Effector memory CD8-positive, alpha-beta T cell (primary cell): ENCODE measurements around the gene DUSP15.
"Not testable (repeated sequence)": the region's sequence is repeated elsewhere in the genome, so short reads cannot be mapped to it uniquely, and the experiment has no call there.

ENCODE experiments used
- ATAC-seq: fragments of 150-1000 bp; cut with Tn5 transposase; replicated peaks from 2 replicates; pipeline ENCODE4 v1.10.0; 2021; ENCODE audit warnings: mild to moderate bottlenecking, moderate library complexity
- DNase-seq, 3 experiments: peaks; one replicate each; pipeline ENCODE4 v3.0.0; 2021
- H3K27ac Mint-ChIP-seq, 2 donors: one replicate each; pipeline ENCODE4 v1.8.0; 2022; ENCODE audit warnings: mild to moderate bottlenecking in 2 of 2, mixed read lengths in 2 of 2, moderate library complexity in 2 of 2
- H3K27me3 Mint-ChIP-seq, 2 donors: one replicate each; pipeline ENCODE4 v1.8.0; 2022; ENCODE audit warnings: mixed read lengths in 2 of 2
- H3K36me3 Mint-ChIP-seq: one replicate; pipeline ENCODE4 v1.8.0; 2022; ENCODE audit warnings: mild to moderate bottlenecking, moderate library complexity, mixed read lengths; ENCODE audit not compliant: insufficient read depth
- H3K4me1 Mint-ChIP-seq, 2 donors: one replicate each; pipeline ENCODE4 v1.8.0; 2022; ENCODE audit warnings: low read depth in 2 of 2, mixed read lengths in 2 of 2
- H3K4me3 Mint-ChIP-seq, 2 donors: one replicate each; pipeline ENCODE4 v1.8.0; 2022; ENCODE audit warnings: mild to moderate bottlenecking in 2 of 2, mixed read lengths in 2 of 2, moderate library complexity in 2 of 2
- H3K9me3 Mint-ChIP-seq, 2 donors: one replicate each; pipeline ENCODE4 v1.8.0; 2022; ENCODE audit warnings: mixed read lengths in 2 of 2

Gene DUSP15

GRCh38 chr20:31835977-31836852 is 34.1 kb downstream of the DUSP15 start:
- Mint-ChIP-seq H3K36me3 (peaks cover 3% of the 10 kb centered on the region), H3K4me1 (peaks cover 10 to 11% of the 10 kb centered on the region in 2 donors), H3K27ac (peak overlapping the region; percentile 44 to 82), H3K4me3 (peak overlapping the region; percentile 46 to 58), H3K9me3 (no peaks in the 10 kb centered on the region), H3K27me3 (no peaks in the 10 kb centered on the region)
- ATAC-seq = peak; percentile 72
- peak in 2 of 3 experiments; percentile 10 to 14 for DNase-seq

- peaks cover 10 to 11% of the 10 kb centered on the region in 2 donors for H3K4me1 Mint-ChIP-seq
- DNase-seq (no peak), ATAC-seq (no peak)
- no peaks in the 10 kb centered on the region for H3K27me3 Mint-ChIP-seq
- peaks cover 3% of the 10 kb centered on the region for H3K36me3 Mint-ChIP-seq
- H3K27ac Mint-ChIP-seq = no peak overlapping the region
- H3K4me3 Mint-ChIP-seq = peak overlapping the region in 1 of 2 donors; percentile 58
- H3K9me3 Mint-ChIP-seq = no peaks in the 10 kb centered on the region
Observed at GRCh38 chr20:31835554-31835953, 34.8 kb downstream of the DUSP15 start.

GRCh38 chr20:31833931-31834521 is 36.3 kb downstream of the DUSP15 start:
- H3K36me3 Mint-ChIP-seq = peaks cover 3% of the 10 kb centered on the region
- peaks cover 10 to 11% of the 10 kb centered on the region in 2 donors for H3K4me1 Mint-ChIP-seq
- H3K9me3 Mint-ChIP-seq = no peaks in the 10 kb centered on the region
- no peak overlapping the region for H3K4me3 Mint-ChIP-seq
- H3K27me3 Mint-ChIP-seq = no peaks in the 10 kb centered on the region
- DNase-seq (no peak), ATAC-seq (no peak)
- H3K27ac Mint-ChIP-seq = no peak overlapping the region

GRCh38 chr20:31833130-31833930 is 37.0 kb downstream of the DUSP15 start:
- peak; percentile 58 for ATAC-seq
- peaks cover 10 to 11% of the 10 kb centered on the region in 2 donors for H3K4me1 Mint-ChIP-seq
- peak; percentile 57 to 68 (median 61) for DNase-seq
- H3K9me3 Mint-ChIP-seq = no peaks in the 10 kb centered on the region
- peaks cover 3% of the 10 kb centered on the region for H3K36me3 Mint-ChIP-seq
- H3K27ac Mint-ChIP-seq = no peak overlapping the region
- no peaks in the 10 kb centered on the region for H3K27me3 Mint-ChIP-seq
- H3K4me3 Mint-ChIP-seq = peak overlapping the region in 1 of 2 donors; percentile 13

GRCh38 chr20:31831771-31832306 is 38.5 kb downstream of the DUSP15 start:
- H3K9me3 Mint-ChIP-seq = no peaks in the 10 kb centered on the region
- H3K36me3 Mint-ChIP-seq = no peaks in the 10 kb centered on the region
- H3K27me3 Mint-ChIP-seq = no peaks in the 10 kb centered on the region
- no peak for DNase-seq
- no peak overlapping the region for H3K4me3 Mint-ChIP-seq
- peaks cover 10 to 11% of the 10 kb centered on the region in 2 donors for H3K4me1 Mint-ChIP-seq
- no peak overlapping the region for H3K27ac Mint-ChIP-seq
- ATAC-seq = no peak

- H3K27me3 Mint-ChIP-seq = no peaks in the 10 kb centered on the region
- H3K27ac Mint-ChIP-seq = no peak overlapping the region
- H3K36me3 Mint-ChIP-seq = no peaks in the 10 kb centered on the region
- DNase-seq (no peak), ATAC-seq (no peak)
- no peaks in the 10 kb centered on the region for H3K9me3 Mint-ChIP-seq
- H3K4me3 Mint-ChIP-seq = no peak overlapping the region
- H3K4me1 Mint-ChIP-seq = peaks cover 5 to 9% of the 10 kb centered on the region in 2 donors
Observed at GRCh38 chr20:31831211-31831610, 39.1 kb downstream of the DUSP15 start.

- no peak overlapping the region for H3K27ac Mint-ChIP-seq
- no peak overlapping the region for H3K4me3 Mint-ChIP-seq
- ATAC-seq (no peak), DNase-seq (no peak)
- H3K27me3 Mint-ChIP-seq = no peaks in the 10 kb centered on the region
- H3K9me3 Mint-ChIP-seq = no peaks in the 10 kb centered on the region
- peaks cover 0 to 4% of the 10 kb centered on the region in 2 donors for H3K4me1 Mint-ChIP-seq
- no peaks in the 10 kb centered on the region for H3K36me3 Mint-ChIP-seq
Observed at GRCh38 chr20:31830406-31830981, 39.8 kb downstream of the DUSP15 start.

- Mint-ChIP-seq H3K4me1 (peaks cover 0 to 2% of the 10 kb centered on the region in 2 donors), H3K27ac (no peak overlapping the region), H3K4me3 (no peak overlapping the region), H3K36me3 (no peaks in the 10 kb centered on the region), H3K27me3 (no peaks in the 10 kb centered on the region), H3K9me3 (no peaks in the 10 kb centered on the region)
- DNase-seq (no peak), ATAC-seq (no peak)
Observed at GRCh38 chr20:31829731-31830130, 40.6 kb downstream of the DUSP15 start.

- DNase-seq, H3K9me3 Mint-ChIP-seq, H3K27ac Mint-ChIP-seq, H3K27me3 Mint-ChIP-seq, ATAC-seq, H3K4me3 Mint-ChIP-seq, H3K4me1 Mint-ChIP-seq, H3K36me3 Mint-ChIP-seq: not testable (repeated sequence)
Observed at GRCh38 chr20:31828016-31828415, 42.3 kb downstream of the DUSP15 start.

GRCh38 chr20:31827059-31827458 is 43.3 kb downstream of the DUSP15 start:
- no peak for ATAC-seq

GRCh38 chr20:31826074-31826473 is 44.3 kb downstream of the DUSP15 start:
- no peaks in the 10 kb centered on the region for H3K36me3 Mint-ChIP-seq
- no peak overlapping the region for H3K27ac Mint-ChIP-seq
- peaks cover 4% of the 10 kb centered on the region in 2 donors for H3K4me1 Mint-ChIP-seq
- ATAC-seq (no peak), DNase-seq (no peak)
- no peaks in the 10 kb centered on the region for H3K27me3 Mint-ChIP-seq
- H3K9me3 Mint-ChIP-seq = no peaks in the 10 kb centered on the region
- no peak overlapping the region for H3K4me3 Mint-ChIP-seq

More at GRCh38 chr20:31827059-31827458, 43.3 kb downstream of the DUSP15 start:
- Mint-ChIP-seq H3K4me1 (peaks cover 4% of the 10 kb centered on the region in 2 donors), H3K4me3 (no peak overlapping the region), H3K27ac (no peak overlapping the region), H3K27me3 (no peaks in the 10 kb centered on the region), H3K36me3 (no peaks in the 10 kb centered on the region), H3K9me3 (no peaks in the 10 kb centered on the region)
- no peak for DNase-seq

GRCh38 chr20:31824554-31825313 is 45.6 kb downstream of the DUSP15 start:
- Mint-ChIP-seq H3K27ac (no peak overlapping the region), H3K4me1 (peaks cover 4% of the 10 kb centered on the region in 2 donors), H3K36me3 (no peaks in the 10 kb centered on the region), H3K27me3 (no peaks in the 10 kb centered on the region), H3K9me3 (no peaks in the 10 kb centered on the region), H3K4me3 (no peak overlapping the region)
- no peak for ATAC-seq
- no peak for DNase-seq
